ENCODE results near the gene KLHDC8B. TPM values are rescaled to one million over a fixed set of nuclear protein-coding genes. Genes with fewer than 3 reads are reported as not detected.
"Not testable (repeated sequence)": the region's sequence is repeated elsewhere in the genome, so short reads cannot be mapped to it uniquely, and the experiment has no call there.

Gene KLHDC8B
- polyA plus RNA-seq, 3 donors: 38.9 to 45.9 (median 40.0) TPM

DNA sequence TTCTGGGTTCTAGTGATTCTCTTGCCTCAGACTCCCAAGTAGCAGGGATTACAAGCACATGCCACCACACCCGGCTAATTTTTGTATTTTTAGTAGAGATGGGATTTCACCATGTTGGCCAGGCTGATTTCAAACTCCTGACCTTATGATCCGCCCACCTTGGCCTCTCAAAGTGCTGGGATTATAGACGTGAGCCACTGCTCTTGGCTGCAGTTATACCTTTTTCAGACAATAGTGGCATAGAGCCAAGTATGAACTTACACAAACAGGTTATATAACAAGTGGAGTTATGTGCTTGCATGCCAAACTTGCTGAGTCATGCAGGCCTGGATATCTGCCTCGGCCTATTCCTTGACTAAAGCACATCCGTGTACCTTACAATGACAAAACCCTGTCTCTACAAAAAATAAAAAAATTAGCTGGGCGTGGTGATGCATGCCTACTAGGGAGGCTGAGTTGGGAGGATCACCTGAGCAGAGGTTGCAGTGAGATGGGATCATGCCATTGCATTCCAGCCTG lies 47.1 kb downstream of the KLHDC8B start:
- peak in 2 of 11 donors; percentile 25 to 27 for DNase-seq (ENCODE audit: extremely low read depth in 1 of 11, low read depth in 9 of 11, low spot score in 4 of 11)

DNA sequence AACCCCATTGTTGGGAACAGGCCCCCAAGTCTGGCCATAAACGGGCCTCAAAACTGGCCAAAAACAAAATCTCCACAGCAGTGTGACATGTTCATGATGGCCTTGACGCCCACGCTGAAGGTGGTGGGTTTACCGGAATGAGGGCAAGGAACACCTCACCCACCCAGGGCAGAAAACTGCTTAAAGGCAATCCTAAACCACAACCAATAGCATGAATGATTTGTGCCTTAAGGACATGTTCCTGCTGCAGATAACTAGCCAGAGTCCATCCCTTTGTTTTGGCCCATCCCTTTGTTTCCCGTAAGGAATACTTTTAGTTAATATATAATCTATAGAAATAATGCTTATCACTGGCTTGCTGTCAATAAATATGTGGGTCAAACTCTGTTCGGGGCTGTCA lies 47.7 kb downstream of the KLHDC8B start:
- DNase-seq (ENCODE audit: extremely low read depth in 1 of 11, low read depth in 9 of 11, low spot score in 4 of 11): no peak

DNA sequence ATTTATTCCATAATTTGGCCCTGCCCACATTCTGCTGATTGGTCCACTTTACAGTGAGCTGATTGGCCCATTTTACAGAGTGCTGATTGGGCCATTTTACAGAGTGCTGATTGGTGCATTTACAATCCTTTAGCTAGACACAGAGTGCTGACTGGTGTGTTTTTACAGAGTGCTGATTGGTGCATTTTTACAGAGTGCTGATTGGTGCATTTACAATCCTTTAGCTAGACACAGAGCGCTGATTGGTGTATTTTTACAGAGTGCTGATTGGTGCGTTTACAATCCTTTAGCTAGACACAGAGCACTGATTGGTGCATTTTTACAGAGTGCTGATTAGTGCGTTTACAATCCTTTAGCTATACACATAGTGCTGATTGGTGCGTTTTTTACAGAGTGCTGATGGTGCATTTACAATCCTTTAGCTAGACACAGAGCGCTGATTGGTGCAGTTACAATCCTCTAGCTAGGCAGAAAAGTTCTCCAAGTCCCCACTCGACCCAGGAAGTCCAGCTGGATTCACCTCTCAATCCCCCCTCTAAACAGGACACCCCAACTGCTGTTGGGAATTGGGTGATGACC lies 49.7 kb downstream of the KLHDC8B start:
- DNase-seq (ENCODE audit: extremely low read depth in 1 of 11, low read depth in 9 of 11, low spot score in 4 of 11): not testable (repeated sequence)

DNA sequence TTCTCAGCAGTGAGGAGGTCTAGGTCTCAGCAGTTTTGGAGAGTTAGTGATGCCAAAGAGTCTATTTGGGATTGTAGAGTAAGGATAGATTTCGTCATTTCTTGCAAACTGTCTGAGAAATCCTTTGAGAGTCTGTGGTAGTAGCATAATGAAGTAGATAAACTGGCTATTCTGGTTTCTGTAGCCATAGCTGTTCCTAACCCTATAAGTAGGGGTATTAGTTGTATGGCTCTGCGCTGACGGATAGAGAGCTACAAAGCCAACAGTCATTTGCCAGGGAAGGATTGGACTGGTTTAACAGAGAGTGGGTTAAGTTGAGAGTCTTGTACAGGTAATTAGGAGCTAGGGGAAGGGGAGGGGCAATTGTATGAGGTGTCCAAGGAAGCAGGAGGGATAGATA lies 50.6 kb downstream of the KLHDC8B start:
- no peak for DNase-seq (ENCODE audit: extremely low read depth in 1 of 11, low read depth in 9 of 11, low spot score in 4 of 11)

Other genes starting within 250 kb of the KLHDC8B start
- gene P4HTM, start 181.4 kb upstream of the KLHDC8B start, polyA plus RNA-seq (ENCODE audit: insufficient read length in 3 of 3): 10 to 100 TPM; 36.5 to 52.1 (median 48.5) TPM
- gene WDR6, start 164.2 kb upstream of the KLHDC8B start, polyA plus RNA-seq (ENCODE audit: insufficient read length in 3 of 3): 100 to 1,000 TPM; 192 to 229 (median 222) TPM
- gene DALRD3, start 153.0 kb upstream of the KLHDC8B start, polyA plus RNA-seq (ENCODE audit: insufficient read length in 3 of 3): 10 to 100 TPM; 72.7 to 78.1 (median 72.7) TPM
- gene NDUFAF3, start 149.5 kb upstream of the KLHDC8B start, polyA plus RNA-seq (ENCODE audit: insufficient read length in 3 of 3): 10 to 100 TPM; 53.6 to 79.9 (median 69.9) TPM
- 100 to 1,000 TPM; 216 to 230 (median 219) TPM for gene IMPDH2, start 142.2 kb upstream of the KLHDC8B start, polyA plus RNA-seq (ENCODE audit: insufficient read length in 3 of 3)
- gene QRICH1, start 77.5 kb upstream of the KLHDC8B start, polyA plus RNA-seq (ENCODE audit: insufficient read length in 3 of 3): 10 to 100 TPM; 82.2 to 93.0 (median 88.0) TPM
- 100 to 1,000 TPM; 289 to 321 (median 300) TPM for gene QARS1, start 66.8 kb upstream of the KLHDC8B start, polyA plus RNA-seq (ENCODE audit: insufficient read length in 3 of 3)
- 10 to 100 TPM; 56.2 to 62.6 (median 60.1) TPM for gene USP19, start 50.8 kb upstream of the KLHDC8B start, polyA plus RNA-seq (ENCODE audit: insufficient read length in 3 of 3)
- gene LAMB2, start 38.5 kb upstream of the KLHDC8B start, polyA plus RNA-seq (ENCODE audit: insufficient read length in 3 of 3): 100 to 1,000 TPM; 357 to 459 (median 441) TPM
- gene CCDC71, start 5.3 kb upstream of the KLHDC8B start, polyA plus RNA-seq (ENCODE audit: insufficient read length in 3 of 3): 10 to 100 TPM; 20.2 to 30.2 (median 24.3) TPM
- 10 to 100 TPM in 2 of 3 donors, 1 to 10 TPM in 1; 8.7 to 12.6 (median 10.6) TPM for gene C3orf62, start 105.6 kb downstream of the KLHDC8B start, polyA plus RNA-seq (ENCODE audit: insufficient read length in 3 of 3)
- 10 to 100 TPM; 61.2 to 77.5 (median 66.5) TPM for gene USP4, start 168.5 kb downstream of the KLHDC8B start, polyA plus RNA-seq (ENCODE audit: insufficient read length in 3 of 3)
- 100 to 1,000 TPM in 2 of 3 donors, 10 to 100 TPM in 1; 96.7 to 170 (median 148) TPM for gene GPX1, start 186.8 kb downstream of the KLHDC8B start, polyA plus RNA-seq (ENCODE audit: insufficient read length in 3 of 3)
- 100 to 1,000 TPM; 481 to 531 (median 521) TPM for gene RHOA, start 240.4 kb downstream of the KLHDC8B start, polyA plus RNA-seq (ENCODE audit: insufficient read length in 3 of 3)
- gene TCTA, start 240.8 kb downstream of the KLHDC8B start, polyA plus RNA-seq (ENCODE audit: insufficient read length in 3 of 3): 10 to 100 TPM; 33.9 to 36.7 (median 34.3) TPM